ENCODE data around the gene OR2AK2. TPM values are rescaled to one million over a fixed set of nuclear protein-coding genes. Genes with fewer than 3 reads are reported as not detected.

The OR2AK2 gene
- total and polyA plus RNA-seq, 9 of the 15 experiments (the other 6 are each of a cell fraction or from before 2014, with no cell fraction given) = 0.10 TPM; not detected in 8

GRCh38 chr1:247966532-247967204 is 1.6 kb downstream of the OR2AK2 start:
- Histone ChIP-seq H3K4me2 (ENCODE audit: insufficient read depth, low read length) (no peak overlapping the region), H3K9me3 (replicated peaks; ENCODE audit: control insufficient read depth, insufficient read depth, low read depth, low read length) (peaks cover 7% of the 10 kb centered on the region; the same call in 1 of the 2 replicates), H2AFZ (ENCODE audit: low read depth, low read length) (no peak overlapping the region), H3K4me1 (replicated peaks in 1 of 2; ENCODE audit: control insufficient read depth in 2 of 2, insufficient read depth in 2 of 2, low read length in 2 of 2) (no peaks in the 10 kb centered on the region), H3K27ac (ENCODE audit: extremely low read depth, low read depth, low read length) (no peak overlapping the region), H3K36me3 (ENCODE audit: control insufficient read depth, insufficient read depth, low read length) (no peaks in the 10 kb centered on the region), H3K9me1 (ENCODE audit: control insufficient read depth, insufficient read depth, low read length) (no peaks in the 10 kb centered on the region), H3K27me3 (ENCODE audit: control insufficient read depth in 2 of 2, insufficient read depth in 2 of 2, low read length in 2 of 2) (no peaks in the 10 kb centered on the region), H3K4me3 (no peak overlapping the region), H4K20me1 (replicated peaks; ENCODE audit: control insufficient read depth, insufficient read depth, low read length) (no peaks in the 10 kb centered on the region), H3K9ac (ENCODE audit: insufficient read depth in 1 of 2, low read depth in 2 of 2, low read length in 2 of 2) (no peak overlapping the region), H3K79me2 (ENCODE audit: control insufficient read depth, insufficient read depth, low read length) (no peaks in the 10 kb centered on the region)
- ATAC-seq (no peak), DNase-seq (ENCODE audit: extremely low read depth in 1 of 4, low spot score in 3 of 4) (no peak), FAIRE-seq (no peak)
- CTCF ChIA-PET (ENCODE audit: low intra/inter-chr PET ratio) = no interaction called here
- POLR2A ChIA-PET = no interaction called here
- WGBS (ENCODE audit: insufficient coverage, low coverage, missing lambda C conversion rate) = 0% methylated on average over 5 of the region's 5 CpGs
- BruUV-seq (replicated peaks) = no TSS peak
- TF ChIP-seq CEBPG (CRISPR knock-in tag; IDR thresholded peaks at IDR 0.05) (no peak), CEBPG (tag; conservative IDR thresholded peaks at IDR 0.05 in 1 of 2, IDR thresholded peaks at IDR 0.05 in 1 of 2) (no peak), ZNF232 (CRISPR knock-in tag; IDR thresholded peaks at IDR 0.05) (no peak), ZFP91 (CRISPR knock-in tag; IDR thresholded peaks at IDR 0.05) (no peak), THRAP3 (IDR thresholded peaks at IDR 0.05; ENCODE audit: borderline replicate concordance) (no peak), ZNF253 (CRISPR knock-in tag; conservative IDR thresholded peaks at IDR 0.05) (no peak), RBM14 (IDR thresholded peaks at IDR 0.05; ENCODE audit: borderline replicate concordance, insufficient read depth, low read depth, low read length) (no peak), GTF2E2 (tag; IDR thresholded peaks at IDR 0.05) (no peak), NRF1 (conservative IDR thresholded peaks at IDR 0.05 in 1 of 2, IDR thresholded peaks at IDR 0.05 in 1 of 2) (no peak), ETV6 (IDR thresholded peaks at IDR 0.05; ENCODE audit: borderline replicate concordance in 1 of 2, low read depth in 2 of 2, low read length in 1 of 2) (no peak), ETV6 (CRISPR knock-in tag; IDR thresholded peaks at IDR 0.05; ENCODE audit: borderline replicate concordance) (no peak), HLTF (IDR thresholded peaks at IDR 0.05) (no peak), GATAD2B (IDR thresholded peaks at IDR 0.05; ENCODE audit: borderline replicate concordance) (no peak), ZNF212 (CRISPR knock-in tag; IDR thresholded peaks at IDR 0.05) (no peak)
- intact Hi-C loops (cut with micrococcal nuclease) = no loop called here
- in situ Hi-C loops (cut with MboI) = no loop called here

All from K562 (cell line).